Measurements from ENCODE around the gene PEX5L.

- TF ChIP-seq CTCF (IDR thresholded peaks at IDR 0.05) (no peak), POLR2A (IDR thresholded peaks at IDR 0.05) (no peak), POLR2AphosphoS5 (IDR thresholded peaks at IDR 0.05) (no peak)
Measured at GRCh38 chr3:179967622-179968021, 69.1 kb downstream of the PEX5L start.

Measured in suprapubic skin (tissue), 4 donors.